GM12878 (cell line): ENCODE measurements around the gene IFNA14. TPM values are rescaled to one million over a fixed set of nuclear protein-coding genes. Genes with fewer than 3 reads are reported as not detected.

Experiments used
- ATAC-seq: fragments of 200-7000 bp; cut with Tn5 transposase; 3 replicates; pipeline ENCODE4 v1.9.1; 2020; ENCODE audit warnings: mild to moderate bottlenecking, moderate library complexity
- BruUV-seq: library from RNA; stranded (reverse); fragments of 400-500 nt; replicated peaks from 2 replicates; lab custom pipeline; 2021; lab: Mats Ljungman, UMichigan
- CTCF ChIA-PET: fragments of 300-600 bp; sonication (Branson Sonifier 250); formaldehyde crosslinking; extraction: SDS; loops from one replicate; lab custom pipeline; 2021; ENCODE audit warnings: inconsistent platforms; lab: Yijun Ruan, JAX
- POLR2A ChIA-PET: fragments of 350-600 bp; formaldehyde crosslinking; extraction: SDS; loops from one replicate; lab custom pipeline; 2021; ENCODE audit warnings: inconsistent platforms; lab: Charles Lee
- RAD21 ChIA-PET: fragments of 300-600 bp; sonication (Branson Sonifier 250); formaldehyde crosslinking; loops from one replicate; lab custom pipeline; 2023; ENCODE audit warnings: antibody characterized with exemption; ENCODE audit not compliant: unreplicated experiment; lab: Charles Lee
- SMC1A ChIA-PET: fragments of 300-600 bp; sonication (Branson Sonifier 250); formaldehyde crosslinking; loops from one replicate; lab custom pipeline; 2023; ENCODE audit not compliant: unreplicated experiment, uncharacterized antibody; lab: Charles Lee
- DNase-seq: peaks from one replicate; pipeline ENCODE4 v3.0.0-alpha.2; 2011; ENCODE audit warnings: low read depth, low spot score
- FAIRE-seq: peaks from 3 replicates; lab custom pipeline; 2011; peaks lifted over from hg19 to GRCh38; lab: Jason Lieb, UNC
- H2AFZ ChIP-seq: 2 replicates; pipeline ENCODE4 v1.6.0; 2011; ENCODE audit warnings: low read depth, low read length, control low read depth; ENCODE audit not compliant: control insufficient read depth
- H3K27ac ChIP-seq: 2 replicates; pipeline ENCODE4 v1.5.1; 2011; ENCODE audit warnings: control low read depth; ENCODE audit not compliant: control insufficient read depth, insufficient read depth
- H3K27me3 ChIP-seq, 2 experiments: replicated peaks in 1 of 2; 2 replicates each; pipeline versions ENCODE4 v1.6.0 to v1.6.1; 2011; ENCODE audit warnings: low read length in 1 of 2; ENCODE audit not compliant: control insufficient read depth in 2 of 2, insufficient read depth in 2 of 2
- H3K36me3 ChIP-seq, 2 experiments: 2 replicates each; pipeline ENCODE4 v1.5.1; 2011; ENCODE audit warnings: low read length in 1 of 2; ENCODE audit not compliant: control insufficient read depth in 2 of 2, insufficient read depth in 2 of 2
- H3K4me1 ChIP-seq: 2 replicates; pipeline ENCODE4 v1.6.1; 2011; ENCODE audit warnings: mild to moderate bottlenecking, low read length, moderate library complexity, mixed read lengths; ENCODE audit not compliant: control insufficient read depth, insufficient read depth
- H3K4me2 ChIP-seq: 2 replicates; pipeline ENCODE4 v1.6.0; 2011; ENCODE audit warnings: control low read depth; ENCODE audit not compliant: control insufficient read depth, insufficient read depth
- H3K4me3 ChIP-seq: fragments of 200-600 bp; sonication (generic); 2 replicates; pipeline ENCODE4 v1.5.1; 2016
- H3K79me2 ChIP-seq: 2 replicates; pipeline ENCODE4 v1.6.0; 2011; ENCODE audit warnings: low read length; ENCODE audit not compliant: control insufficient read depth, insufficient read depth
- H3K9ac ChIP-seq: 2 replicates; pipeline ENCODE4 v1.8.0; 2011; ENCODE audit warnings: low read length, control low read depth, mixed read lengths; ENCODE audit not compliant: control insufficient read depth, insufficient read depth
- H3K9me3 ChIP-seq: replicated peaks from 3 replicates; pipeline ENCODE4 v1.5.1; 2011; ENCODE audit warnings: mild to moderate bottlenecking, low read length; ENCODE audit not compliant: control insufficient read depth, insufficient read depth
- H4K20me1 ChIP-seq: 2 replicates; pipeline ENCODE4 v1.6.0; 2011; ENCODE audit not compliant: control insufficient read depth, insufficient read depth
- CEBPZ ChIP-seq: fragments of 150-350 bp; IDR thresholded peaks from 2 replicates; pipeline ENCODE4 v1.6.1; 2016; ENCODE audit warnings: low read depth, low read length
- E2F4 ChIP-seq: IDR thresholded peaks from 2 replicates; pipeline ENCODE4 v1.6.1; 2012; ENCODE audit warnings: low read depth, low read length, improper control_type of control experiment
- EGR1 ChIP-seq, 2 experiments: IDR thresholded peaks; 1 replicate in 1 of 2; 2 replicates in 1 of 2; pipeline ENCODE4 v1.6.1; 2011 to 2012; ENCODE audit warnings: low read depth in 2 of 2, low read length in 2 of 2, borderline replicate concordance in 1 of 2, mild to moderate bottlenecking in 1 of 2, moderate library complexity in 1 of 2
- JUNB ChIP-seq: IDR thresholded peaks from 2 replicates; pipeline ENCODE4 v1.6.1; 2016; ENCODE audit warnings: antibody characterized with exemption, mild to moderate bottlenecking
- KAT2A ChIP-seq: conservative IDR thresholded peaks from 2 replicates; pipeline ENCODE4 v1.6.1; 2011; ENCODE audit warnings: low read depth, low read length; ENCODE audit not compliant: control insufficient read depth
- MYC ChIP-seq: IDR thresholded peaks from 2 replicates; pipeline ENCODE4 v1.6.1; 2011; ENCODE audit warnings: mild to moderate bottlenecking, low read length, moderate library complexity, inconsistent platforms; ENCODE audit not compliant: insufficient read depth, insufficient replicate concordance, insufficient read length, severe bottlenecking
- RELB ChIP-seq: fragments of 450-650 bp; IDR thresholded peaks from 2 replicates; pipeline ENCODE4 v1.6.1; 2017; ENCODE audit warnings: low read depth, mild to moderate bottlenecking, moderate library complexity
- USF2 ChIP-seq: IDR thresholded peaks from 2 replicates; pipeline ENCODE4 v1.6.1; 2011; ENCODE audit warnings: low read depth, low read length, improper control_type of control experiment, borderline replicate concordance
- ZNF217 ChIP-seq: fragments of 450-650 bp; IDR thresholded peaks from 2 replicates; pipeline ENCODE4 v1.6.1; 2017; ENCODE audit warnings: antibody characterized with exemption, mild to moderate bottlenecking
- ZNF24 ChIP-seq: fragments of 450-650 bp; IDR thresholded peaks from 2 replicates; pipeline ENCODE4 v1.6.1; 2017; ENCODE audit warnings: antibody characterized with exemption, mild to moderate bottlenecking
- ZSCAN29 ChIP-seq: fragments of 450-650 bp; IDR thresholded peaks from 2 replicates; pipeline ENCODE4 v1.6.1; 2017; ENCODE audit warnings: mild to moderate bottlenecking, moderate library complexity
- WGBS: methylation state at CpG from one replicate; pipeline ENCODE4 v1.1.6; 2016; ENCODE audit warnings: low lambda C conversion rate; ENCODE audit not compliant: insufficient replicate concordance, insufficient coverage; ENCODE audit errors: missing lambda C conversion rate; 5-methylcytosine and 5-hydroxymethylcytosine counted together
- in situ Hi-C: fragments of 300-500 bp; cut with MboI; formaldehyde crosslinking; loops from 9 replicates; pipeline ENCODE4 v1.14.3; 2018; ENCODE audit warnings: mixed read lengths
- intact Hi-C: fragments of 100-400 bp; cut with micrococcal nuclease; formaldehyde crosslinking; loops from one replicate; pipeline ENCODE4 v1.14.2; 2022; ENCODE audit not compliant: unreplicated experiment
- polyA plus RNA-seq, 11 experiments: library from polyadenylated mRNA; depleted of rRNA in 4 of 11; unstranded in 6 of 11; stranded (reverse) in 5 of 11; fragments of >200 nt; fragmentation: Nextera tagmentation in 4 of 11; fragmentation: Illumina TruSeq in 1 of 11; extraction: Ambion mirVana in 4 of 11; extraction: Trizol in 1 of 11; gene quantifications; 1 replicate in 1 of 11; 2 replicates in 10 of 11; pipeline versions ENCODE4 v1.2.1 to v1.2.3, GENCODE V29; 2011 to 2016; ENCODE audit warnings: inconsistent platforms in 2 of 11, missing spikeins in 2 of 11, low read depth in 1 of 11
- total RNA-seq, 4 experiments: library from RNA; depleted of rRNA in 3 of 4; stranded (reverse); fragments of >200 nt in 3 of 4; fragmentation: Illumina TruSeq in 1 of 4; extraction: Trizol in 1 of 4; gene quantifications; 2 replicates each; pipeline versions ENCODE4 v1.2.1 to v1.2.3, GENCODE V29; 2013 to 2021

IFNA14 gene
- total and polyA plus RNA-seq, 10 of the 15 experiments (the other 5 are each of a cell fraction or from before 2014, with no cell fraction given), result not detected

GRCh38 chr9:21265421-21266189 is 25.8 kb upstream of the IFNA14 start:
- Histone ChIP-seq H3K27me3 (no peaks in the 10 kb centered on the region; a peak in 1 of 4 replicates), H3K9ac (no peak overlapping the region), H4K20me1 (no peaks in the 10 kb centered on the region), H2AFZ (no peak overlapping the region), H3K27ac (no peak overlapping the region), H3K4me2 (no peak overlapping the region), H3K4me3 (no peak overlapping the region), H3K4me1 (peaks cover 3% of the 10 kb centered on the region; the same call in 1 of the 2 replicates), H3K79me2 (no peaks in the 10 kb centered on the region), H3K9me3 (no peaks in the 10 kb centered on the region), H3K36me3 (no peaks in the 10 kb centered on the region)
- BruUV-seq, result no TSS peak
- WGBS, result 6% methylated on average over 1 of the region's 1 CpG
- ChIA-PET POLR2A (no interaction called here), CTCF (interaction anchor here (0.7 to 2.4 kb wide), 4 partner anchors 9 to 61 kb away, joined by 3 to 16 read pairs (median 4); no protein-coding TSS in a partner anchor), SMC1A (interaction anchor here (1.1 to 5.3 kb wide), 2 partner anchors 11 to 49 kb away, joined by 3 to 30 read pairs; no protein-coding TSS in a partner anchor), RAD21 (interaction anchor here (1.6 to 1.7 kb wide), 2 partner anchors 10 to 29 kb away, joined by 4 read pairs; no protein-coding TSS in a partner anchor)
- DNase-seq (no peak), FAIRE-seq (no peak), ATAC-seq (peak; percentile 47)
- intact Hi-C loops (no loop called here), in situ Hi-C loops (no loop called here)
- TF ChIP-seq ZNF217, result no peak
- TF ChIP-seq EGR1 (IDR thresholded peaks at IDR 0.05; ENCODE audit: borderline replicate concordance in 1 of 2, low read depth in 2 of 2, low read length in 2 of 2), result no peak
- TF ChIP-seq ZNF24, result no peak
- no peak for TF ChIP-seq MYC
- no peak for TF ChIP-seq KAT2A
- no peak for TF ChIP-seq JUNB
- no peak for TF ChIP-seq E2F4
- no peak for TF ChIP-seq RELB
- no peak for TF ChIP-seq ZSCAN29
- no peak for TF ChIP-seq USF2
- TF ChIP-seq CEBPZ, result no peak
